CD4-positive, alpha-beta T cell (primary cell): ENCODE measurements around the gene TMEM163. TPM values are rescaled to one million over a fixed set of nuclear protein-coding genes. Genes with fewer than 3 reads are reported as not detected.

Experiments
- ATAC-seq: fragments of 200-7000 bp; cut with Tn5 transposase; one replicate; pipeline ENCODE4 v1.10.0; 2022; ENCODE audit warnings: mild to moderate bottlenecking; ENCODE audit not compliant: poor library complexity
- CTCF ChIA-PET: fragments of 350-600 bp; sonication (Branson Sonifier 250); formaldehyde crosslinking; loops from one replicate; lab custom pipeline; 2021; ENCODE audit warnings: antibody characterized with exemption, inconsistent platforms; lab: Charles Lee
- POLR2A ChIA-PET: fragments of 350-600 bp; sonication (Branson Sonifier 250); formaldehyde crosslinking; loops from one replicate; lab custom pipeline; 2021; ENCODE audit warnings: antibody characterized with exemption, inconsistent platforms; lab: Charles Lee
- DNase-seq, 14 experiments: peaks; one replicate each; pipeline ENCODE4 v3.0.0-alpha.2; 2013 to 2020; ENCODE audit warnings: mixed read lengths in 2 of 14
- H3K27ac ChIP-seq, 2 donors: one replicate each; pipeline versions ENCODE4 v1.5.1 to v1.7.0; 2013; ENCODE audit warnings: low read length in 2 of 2, low read depth in 1 of 2, mild to moderate bottlenecking in 1 of 2
- H3K27me3 ChIP-seq, 2 experiments: 1 replicate in 1 of 2; 2 replicates in 1 of 2; pipeline versions ENCODE4 v1.6.1 to v1.7.0; 2013; ENCODE audit warnings: low read length in 2 of 2, control low read depth in 1 of 2, mild to moderate bottlenecking in 1 of 2, moderate library complexity in 1 of 2; ENCODE audit not compliant: insufficient read depth in 2 of 2, control insufficient read depth in 1 of 2
- H3K36me3 ChIP-seq: one replicate; pipeline ENCODE4 v1.6.1; 2013; ENCODE audit warnings: low read length, control low read depth; ENCODE audit not compliant: insufficient read depth
- H3K4me1 ChIP-seq: one replicate; pipeline ENCODE4 v1.6.1; 2013; ENCODE audit warnings: low read length, control low read depth; ENCODE audit not compliant: insufficient read depth
- H3K4me3 ChIP-seq: one replicate; pipeline ENCODE4 v1.5.1; 2013; ENCODE audit warnings: mild to moderate bottlenecking, low read length, moderate library complexity
- H3K9me3 ChIP-seq, 2 experiments: 1 replicate in 1 of 2; 2 replicates in 1 of 2; pipeline versions ENCODE4 v1.6.1 to v1.7.0; 2013; ENCODE audit warnings: low read length in 2 of 2, mild to moderate bottlenecking in 2 of 2, control low read depth in 1 of 2, moderate library complexity in 1 of 2; ENCODE audit not compliant: control insufficient read depth in 1 of 2, insufficient read depth in 1 of 2
- H3K27ac Mint-ChIP-seq: one replicate; pipeline ENCODE4 v1.8.0; 2020; ENCODE audit warnings: mixed read lengths
- H3K27me3 Mint-ChIP-seq: one replicate; pipeline ENCODE4 v1.8.0; 2021; ENCODE audit warnings: mixed read lengths
- H3K36me3 Mint-ChIP-seq: one replicate; pipeline ENCODE4 v1.8.0; 2021; ENCODE audit warnings: low read depth, mixed read lengths
- H3K4me1 Mint-ChIP-seq: one replicate; pipeline ENCODE4 v1.8.0; 2021; ENCODE audit warnings: low read depth, mixed read lengths
- H3K4me3 Mint-ChIP-seq: one replicate; pipeline ENCODE4 v1.8.0; 2020; ENCODE audit warnings: mild to moderate bottlenecking, mixed read lengths
- H3K9me3 Mint-ChIP-seq: one replicate; pipeline ENCODE4 v1.8.0; 2020; ENCODE audit warnings: mixed read lengths
- intact Hi-C, 2 experiments: fragments of 100-400 bp; cut with DNase I in 1 of 2; cut with micrococcal nuclease in 1 of 2; formaldehyde crosslinking; loops; one replicate each; pipeline versions ENCODE4 v1.15.1 to v1.9.0; 2023 to 2025; cut with DNase I, micrococcal nuclease
- total RNA-seq, 174 experiments: library from RNA in 2 of 174; stranded (reverse) in 2 of 174; gene quantifications; one replicate each; pipeline ENCODE4 v1.2.3 and lab custom pipeline; 2021 to 2026
- TF ChIP-seq, protein P1 (sequence below): fragments of 200-600 bp; IDR thresholded peaks from one replicate; pipeline ENCODE4 v1.8.0; 2022; ENCODE audit warnings: antibody characterized with exemption, mild to moderate bottlenecking

The TMEM163 gene
- total RNA-seq, 2 experiments from 2014 or later: 0.14 to 0.47 TPM

DNA sequence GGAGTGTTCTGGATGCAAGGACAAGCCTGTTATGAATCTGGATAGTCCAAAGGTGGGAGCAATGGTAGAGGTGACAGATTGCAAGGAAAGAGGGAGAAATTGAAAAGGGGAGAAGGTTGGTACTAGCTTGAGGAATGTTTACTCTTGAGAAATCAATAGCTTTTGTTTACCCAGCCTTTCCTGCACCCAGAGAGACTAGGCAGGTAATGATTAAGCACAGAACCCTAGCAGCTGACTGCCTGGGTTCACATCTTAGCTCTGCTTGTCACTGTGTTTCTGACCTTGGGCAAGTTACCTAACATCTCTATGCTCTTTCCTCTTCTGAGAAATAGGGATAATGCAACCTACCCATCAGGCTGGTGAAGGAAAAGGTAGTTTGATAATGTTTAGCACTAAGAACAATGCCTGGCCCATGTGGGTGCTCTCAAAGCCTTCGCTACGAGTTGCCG is 286.3 kb downstream of the TMEM163 start:
- TF ChIP-seq, protein P1, sequence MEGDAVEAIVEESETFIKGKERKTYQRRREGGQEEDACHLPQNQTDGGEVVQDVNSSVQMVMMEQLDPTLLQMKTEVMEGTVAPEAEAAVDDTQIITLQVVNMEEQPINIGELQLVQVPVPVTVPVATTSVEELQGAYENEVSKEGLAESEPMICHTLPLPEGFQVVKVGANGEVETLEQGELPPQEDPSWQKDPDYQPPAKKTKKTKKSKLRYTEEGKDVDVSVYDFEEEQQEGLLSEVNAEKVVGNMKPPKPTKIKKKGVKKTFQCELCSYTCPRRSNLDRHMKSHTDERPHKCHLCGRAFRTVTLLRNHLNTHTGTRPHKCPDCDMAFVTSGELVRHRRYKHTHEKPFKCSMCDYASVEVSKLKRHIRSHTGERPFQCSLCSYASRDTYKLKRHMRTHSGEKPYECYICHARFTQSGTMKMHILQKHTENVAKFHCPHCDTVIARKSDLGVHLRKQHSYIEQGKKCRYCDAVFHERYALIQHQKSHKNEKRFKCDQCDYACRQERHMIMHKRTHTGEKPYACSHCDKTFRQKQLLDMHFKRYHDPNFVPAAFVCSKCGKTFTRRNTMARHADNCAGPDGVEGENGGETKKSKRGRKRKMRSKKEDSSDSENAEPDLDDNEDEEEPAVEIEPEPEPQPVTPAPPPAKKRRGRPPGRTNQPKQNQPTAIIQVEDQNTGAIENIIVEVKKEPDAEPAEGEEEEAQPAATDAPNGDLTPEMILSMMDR: no peak

DNA sequence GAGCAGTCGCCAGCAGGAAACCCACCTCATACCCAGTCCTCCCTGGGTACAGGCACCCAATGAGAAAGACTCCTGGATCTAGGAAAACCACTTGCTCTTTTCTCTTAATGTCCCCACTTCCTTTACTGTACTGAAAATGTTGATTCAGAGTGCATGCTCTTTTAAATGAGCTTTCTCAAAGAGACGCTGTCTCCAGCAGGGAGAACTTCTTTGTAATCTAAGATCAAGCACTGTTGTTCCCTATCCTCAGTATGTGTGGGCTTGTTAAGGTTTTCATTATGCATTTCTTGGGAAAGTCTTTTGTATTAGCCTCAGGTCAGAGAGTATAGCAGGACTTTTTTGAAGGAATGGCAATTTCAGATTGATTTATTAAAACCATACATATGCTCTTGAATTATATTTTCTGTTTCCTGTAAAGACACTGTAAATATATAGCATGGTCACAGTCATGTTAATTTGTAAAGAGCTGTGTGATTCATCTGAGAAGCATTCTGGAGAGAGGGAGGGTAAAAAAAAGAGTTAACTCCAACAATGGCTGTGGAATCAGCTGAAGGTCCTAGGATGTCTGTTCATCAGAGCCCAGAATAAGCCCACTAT is 286.9 kb downstream of the TMEM163 start:
- Histone ChIP-seq H3K27ac (no peak overlapping the region), H3K9me3 (no peaks in the 10 kb centered on the region), H3K36me3 (peaks cover 96% of the 10 kb centered on the region), H3K27me3 (no peaks in the 10 kb centered on the region), H3K4me1 (no peaks in the 10 kb centered on the region), H3K4me3 (no peak overlapping the region)
- DNase-seq (no peak), ATAC-seq (no peak)
- H3K27ac Mint-ChIP-seq: no peak overlapping the region
- no peaks in the 10 kb centered on the region for H3K27me3 Mint-ChIP-seq
- TF ChIP-seq, protein P1: no peak
- ChIA-PET CTCF (no interaction called here), POLR2A (no interaction called here)
- H3K9me3 Mint-ChIP-seq: no peaks in the 10 kb centered on the region
- intact Hi-C loops: no loop called here
- no peak overlapping the region for H3K4me3 Mint-ChIP-seq
- no peaks in the 10 kb centered on the region for H3K4me1 Mint-ChIP-seq
- H3K36me3 Mint-ChIP-seq: peaks cover 98% of the 10 kb centered on the region

More for the DNA sequence above, 286.3 kb downstream of the TMEM163 start:
- Mint-ChIP-seq H3K4me3 (no peak overlapping the region), H3K27me3 (no peaks in the 10 kb centered on the region), H3K9me3 (no peaks in the 10 kb centered on the region), H3K36me3 (peaks cover 98% of the 10 kb centered on the region), H3K4me1 (no peaks in the 10 kb centered on the region), H3K27ac (no peak overlapping the region)
- intact Hi-C loops: no loop called here
- H3K4me3 ChIP-seq: no peak overlapping the region
- peaks cover 94% of the 10 kb centered on the region for H3K36me3 ChIP-seq
- POLR2A ChIA-PET: no interaction called here
- no peaks in the 10 kb centered on the region for H3K4me1 ChIP-seq
- H3K9me3 ChIP-seq: no peaks in the 10 kb centered on the region
- ATAC-seq: no peak
- CTCF ChIA-PET: no interaction called here
- no peak overlapping the region for H3K27ac ChIP-seq
- H3K27me3 ChIP-seq: no peaks in the 10 kb centered on the region
- DNase-seq: no peak

DNA sequence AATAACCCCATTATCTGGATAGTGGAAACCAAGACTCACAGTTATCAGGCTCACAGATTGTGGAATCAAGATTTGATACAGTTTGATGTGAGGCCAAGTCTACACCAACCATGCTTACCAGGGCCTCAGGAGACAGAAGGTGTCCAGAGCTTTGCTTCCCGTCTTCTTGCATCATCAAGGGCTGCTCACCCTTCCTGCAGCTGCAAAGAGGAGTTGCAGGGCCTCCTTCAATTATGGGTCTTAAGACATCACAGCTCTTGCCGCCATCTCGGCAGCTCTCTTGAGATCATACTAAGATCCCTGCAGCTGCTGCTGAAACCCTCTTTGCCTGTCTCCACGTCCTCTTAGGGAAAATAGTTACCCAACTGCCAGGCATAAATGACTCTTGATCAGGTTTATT is 288.9 kb downstream of the TMEM163 start:
- Histone ChIP-seq H3K4me3 (no peak overlapping the region), H3K9me3 (no peaks in the 10 kb centered on the region), H3K4me1 (no peaks in the 10 kb centered on the region), H3K27ac (no peak overlapping the region), H3K36me3 (peaks cover 84% of the 10 kb centered on the region), H3K27me3 (no peaks in the 10 kb centered on the region)
- intact Hi-C loops: no loop called here
- ATAC-seq: no peak
- peaks cover 100% of the 10 kb centered on the region for H3K36me3 Mint-ChIP-seq
- TF ChIP-seq, protein P1: no peak
- H3K4me1 Mint-ChIP-seq: no peaks in the 10 kb centered on the region
- POLR2A ChIA-PET: no interaction called here
- DNase-seq: no peak
- no peaks in the 10 kb centered on the region for H3K9me3 Mint-ChIP-seq
- no peak overlapping the region for H3K4me3 Mint-ChIP-seq
- no peak overlapping the region for H3K27ac Mint-ChIP-seq
- CTCF ChIA-PET: no interaction called here
- H3K27me3 Mint-ChIP-seq: no peaks in the 10 kb centered on the region
